Measurements from ENCODE around the gene DUOXA1.
"Not testable (repeated sequence)": the region's sequence is repeated elsewhere in the genome, so short reads cannot be mapped to it uniquely, and the experiment has no call there.

DUOXA1 gene

DNA sequence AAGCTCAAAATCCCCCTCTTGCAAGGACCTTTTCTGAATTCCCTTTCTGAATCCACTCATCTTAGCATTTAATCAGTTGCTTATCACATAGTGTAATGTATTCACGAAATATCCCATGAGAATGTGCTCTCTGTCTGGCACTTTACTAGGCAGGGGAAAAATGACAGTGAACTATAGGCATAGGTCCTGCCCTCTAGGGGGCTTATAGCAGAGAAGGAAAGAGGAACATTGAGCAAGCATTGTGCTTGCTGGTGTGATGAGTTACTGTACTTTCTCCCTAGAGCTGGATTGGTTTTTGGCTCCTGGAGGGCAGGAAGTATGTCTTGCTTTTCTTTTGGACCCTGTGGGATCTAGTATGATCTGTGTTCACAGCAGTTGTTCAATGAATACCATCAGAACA lies 42.2 kb downstream of the DUOXA1 start:
- DNase-seq: no peak

DNA sequence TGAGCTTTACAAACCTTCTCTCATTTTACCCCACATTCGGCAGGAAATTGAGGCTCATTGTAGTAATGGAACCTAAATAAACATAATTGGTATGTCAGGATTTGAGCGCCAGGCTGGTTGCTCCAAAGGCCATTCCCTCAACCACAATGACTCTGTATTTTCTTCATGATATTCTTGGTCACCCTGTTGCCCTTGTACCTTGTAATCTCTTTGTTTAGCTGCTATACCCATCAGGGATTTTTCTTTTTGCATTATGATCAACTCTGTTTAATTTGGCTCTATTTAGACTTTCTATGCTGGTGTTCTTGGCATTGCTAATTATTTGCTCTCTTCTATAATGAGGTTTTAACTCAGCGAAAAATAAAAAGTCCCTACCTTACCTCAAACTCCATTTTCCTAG lies 45.5 kb downstream of the DUOXA1 start:
- no peak for DNase-seq

- DNase-seq: no peak
Observed at GRCh38 chr15:45083223-45083622, 46.5 kb downstream of the DUOXA1 start.

GRCh38 chr15:45082412-45082811 lies 47.3 kb downstream of the DUOXA1 start:
- DNase-seq: not testable (repeated sequence)

GRCh38 chr15:45080593-45080992 lies 49.1 kb downstream of the DUOXA1 start:
- DNase-seq: not testable (repeated sequence)

DNA sequence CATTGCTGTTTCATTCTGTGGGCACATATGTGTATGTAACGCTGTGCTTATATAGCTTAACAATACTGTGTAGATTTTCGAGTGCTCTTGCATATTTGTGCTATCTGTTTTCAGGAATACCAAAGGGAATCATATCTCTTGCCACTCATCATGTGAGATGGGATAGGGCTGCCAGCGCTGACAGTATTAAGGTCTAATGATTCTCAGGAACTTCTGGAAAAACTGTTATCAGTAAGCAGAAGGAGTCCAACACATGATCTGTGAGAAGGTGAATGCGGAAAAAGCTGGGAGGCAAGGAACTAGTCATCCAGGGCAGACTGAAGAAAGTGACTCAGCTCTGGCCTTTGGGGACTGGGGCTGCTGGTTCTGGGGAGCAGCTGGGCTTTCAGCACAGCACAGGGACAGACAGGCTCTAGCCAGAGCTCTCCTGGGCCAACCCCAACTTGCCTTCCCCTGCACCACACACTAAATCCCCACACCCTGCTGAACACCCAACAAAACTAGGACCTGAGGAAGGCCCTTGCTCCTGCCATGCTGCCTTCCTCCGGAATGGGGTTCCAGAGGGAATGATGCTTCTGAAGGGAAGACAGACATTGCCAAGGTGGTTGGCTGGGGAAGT lies 49.9 kb downstream of the DUOXA1 start:
- not testable (repeated sequence) for DNase-seq

GRCh38 chr15:45079201-45079600 lies 50.5 kb downstream of the DUOXA1 start:
- DNase-seq: not testable (repeated sequence)

DNA sequence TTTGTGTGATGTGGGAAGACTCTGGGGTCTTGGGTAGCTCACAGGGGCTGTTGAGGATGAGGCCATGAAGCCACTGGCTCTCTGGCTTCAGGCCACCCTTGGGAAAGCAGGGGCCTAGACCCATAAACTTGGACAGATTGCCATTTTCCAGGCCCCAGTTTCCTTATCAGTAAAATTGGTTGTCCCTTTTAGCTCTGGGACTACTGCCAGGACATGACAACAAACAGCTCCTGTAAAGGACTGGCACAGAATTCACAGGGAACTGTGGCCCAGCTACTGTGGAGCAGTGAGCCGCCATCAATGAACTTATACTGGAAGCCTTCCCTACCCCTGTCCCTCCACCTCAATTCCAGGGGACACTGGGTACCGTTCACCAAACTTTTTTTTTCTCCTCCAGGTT lies 52.3 kb downstream of the DUOXA1 start:
- DNase-seq: not testable (repeated sequence)

GRCh38 chr15:45075440-45076320 lies 54.0 kb downstream of the DUOXA1 start:
- DNase-seq: not testable (repeated sequence)

DNA sequence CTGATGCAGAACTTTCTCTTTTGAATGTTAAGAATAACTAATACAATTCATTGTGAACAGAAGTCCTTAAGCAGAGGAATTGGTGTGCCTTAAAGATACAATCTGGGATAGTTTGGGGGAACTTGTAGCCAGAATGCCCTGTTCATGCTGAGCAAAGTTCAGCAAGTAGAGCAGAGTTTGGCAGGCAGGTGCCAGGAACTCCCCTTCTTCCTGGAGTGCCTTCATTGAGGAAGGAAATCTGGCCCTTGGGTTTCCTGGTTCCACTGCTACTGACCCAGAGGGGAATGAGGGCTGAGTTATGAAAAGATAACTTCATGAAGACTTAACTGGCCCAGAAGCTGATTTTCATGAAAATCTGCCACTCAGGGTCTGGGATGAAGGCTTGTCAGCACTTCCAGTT lies 56.1 kb downstream of the DUOXA1 start:
- DNase-seq: not testable (repeated sequence)

DNA sequence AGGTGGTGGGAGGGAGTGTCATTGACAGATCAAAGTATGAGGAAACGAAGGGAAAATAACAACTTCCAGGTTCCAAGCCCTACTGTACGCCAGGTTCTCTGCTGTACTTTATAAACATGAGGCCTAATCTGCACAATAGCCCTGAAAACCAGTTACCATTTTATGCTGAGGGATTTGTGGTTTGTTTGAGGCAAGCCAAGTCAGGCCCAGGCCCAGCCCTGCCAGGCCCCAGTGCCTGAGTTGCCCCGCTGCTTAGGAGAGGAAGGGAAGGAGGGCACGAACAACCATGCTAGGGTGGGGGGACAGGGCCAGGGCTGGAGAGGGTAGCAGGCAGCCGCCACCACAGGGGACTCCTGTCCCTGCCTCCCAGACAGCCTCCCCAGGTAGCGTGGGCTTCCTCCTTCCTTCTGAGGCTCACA lies 59.7 kb downstream of the DUOXA1 start:
- not testable (repeated sequence) for DNase-seq
